GM12891 (cell line): Measurements from ENCODE around the gene C2orf92.

ENCODE experiments used
- PAX5 ChIP-seq: IDR thresholded peaks from 2 replicates; pipeline ENCODE4 v1.6.1; 2011; ENCODE audit warnings: low read length, moderate library complexity, mild to moderate bottlenecking; ENCODE audit not compliant: insufficient read depth, severe bottlenecking
- POLR2A ChIP-seq: IDR thresholded peaks from 2 replicates; pipeline ENCODE4 v1.6.1; 2011; ENCODE audit warnings: low read depth, low read length, control low read depth
- POLR2AphosphoS5 ChIP-seq: IDR thresholded peaks from 2 replicates; pipeline ENCODE4 v1.6.1; 2011; ENCODE audit warnings: low read depth, low read length, control low read depth
- POU2F2 ChIP-seq: IDR thresholded peaks from 2 replicates; pipeline ENCODE4 v1.6.1; 2011; ENCODE audit warnings: low read depth, mild to moderate bottlenecking, control low read depth, low read length, moderate library complexity
- SPI1 ChIP-seq: IDR thresholded peaks from 2 replicates; pipeline ENCODE4 v1.6.1; 2011; ENCODE audit warnings: low read depth, low read length, control low read depth
- TAF1 ChIP-seq: IDR thresholded peaks from 2 replicates; pipeline ENCODE4 v1.6.1; 2011; ENCODE audit warnings: low read depth, low read length, control low read depth

DNA sequence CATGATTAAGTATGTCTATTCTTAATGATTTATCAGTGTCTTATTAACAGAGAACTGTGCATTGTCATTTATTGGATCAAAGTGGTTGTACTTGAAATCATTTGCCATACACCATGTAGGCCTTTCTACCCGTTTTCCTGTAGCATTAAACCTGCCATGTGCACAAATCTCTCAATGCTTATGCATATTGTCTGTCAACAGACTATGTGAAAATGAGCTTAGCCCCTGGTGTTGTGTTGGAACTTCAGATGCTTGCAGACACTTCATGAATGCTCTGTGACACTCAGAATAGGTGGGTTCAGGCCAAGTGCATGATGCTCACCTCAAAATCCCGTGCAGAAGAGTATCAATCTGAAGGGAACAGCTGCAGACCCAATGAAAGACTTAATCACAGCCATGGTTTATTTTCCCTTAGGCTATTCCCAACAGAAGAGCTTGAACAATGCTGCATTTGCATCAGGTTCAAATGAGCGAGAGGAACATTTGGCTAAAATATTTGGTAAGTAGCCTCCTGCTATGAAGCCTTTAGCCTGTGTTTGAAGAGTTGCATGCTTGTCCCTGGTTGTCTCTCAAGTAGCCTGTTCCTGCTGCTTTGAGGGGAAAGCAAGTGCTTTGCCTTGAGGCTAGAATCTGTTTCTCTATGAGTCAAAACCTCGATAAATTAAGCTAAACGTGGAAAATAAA lies 6.1 kb downstream of the C2orf92 start:
- TF ChIP-seq POLR2A (no peak), POLR2AphosphoS5 (no peak), TAF1 (no peak), SPI1 (no peak), PAX5 (no peak), POU2F2 (no peak)
